Measurements from ENCODE around the gene TMEM232.
"Not testable (repeated sequence)": the region's sequence is repeated elsewhere in the genome, so short reads cannot be mapped to it uniquely, and the experiment has no call there.

Gene TMEM232

DNA sequence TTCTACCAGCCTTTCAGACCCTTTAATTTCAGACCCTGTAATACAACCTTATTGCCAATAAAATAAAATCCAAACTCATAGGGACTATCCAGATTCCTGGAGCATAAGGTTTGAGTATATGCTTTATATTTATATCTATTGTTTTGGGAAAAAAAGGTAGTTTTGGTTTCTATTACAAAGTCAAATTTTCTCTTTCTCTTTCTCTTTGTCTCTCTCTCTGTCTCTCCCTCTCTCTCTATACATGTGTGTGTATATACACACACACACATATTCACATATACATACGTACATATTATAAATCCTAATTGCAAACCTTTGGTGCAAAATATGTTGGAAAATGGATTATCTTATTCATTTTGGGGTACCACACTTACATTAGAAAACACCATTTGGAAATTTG lies 39.0 kb downstream of the TMEM232 start:
- no peaks in the 10 kb centered on the region for H3K27me3 ChIP-seq (ENCODE audit: control insufficient read depth, low read length)
- H3K9me3 ChIP-seq (ENCODE audit: control insufficient read depth, insufficient read depth, low read length) = no peaks in the 10 kb centered on the region
- H3K9me2 ChIP-seq (replicated peaks; ENCODE audit: control insufficient read depth, low read length) = no peaks in the 10 kb centered on the region
- TF ChIP-seq, protein P1, sequence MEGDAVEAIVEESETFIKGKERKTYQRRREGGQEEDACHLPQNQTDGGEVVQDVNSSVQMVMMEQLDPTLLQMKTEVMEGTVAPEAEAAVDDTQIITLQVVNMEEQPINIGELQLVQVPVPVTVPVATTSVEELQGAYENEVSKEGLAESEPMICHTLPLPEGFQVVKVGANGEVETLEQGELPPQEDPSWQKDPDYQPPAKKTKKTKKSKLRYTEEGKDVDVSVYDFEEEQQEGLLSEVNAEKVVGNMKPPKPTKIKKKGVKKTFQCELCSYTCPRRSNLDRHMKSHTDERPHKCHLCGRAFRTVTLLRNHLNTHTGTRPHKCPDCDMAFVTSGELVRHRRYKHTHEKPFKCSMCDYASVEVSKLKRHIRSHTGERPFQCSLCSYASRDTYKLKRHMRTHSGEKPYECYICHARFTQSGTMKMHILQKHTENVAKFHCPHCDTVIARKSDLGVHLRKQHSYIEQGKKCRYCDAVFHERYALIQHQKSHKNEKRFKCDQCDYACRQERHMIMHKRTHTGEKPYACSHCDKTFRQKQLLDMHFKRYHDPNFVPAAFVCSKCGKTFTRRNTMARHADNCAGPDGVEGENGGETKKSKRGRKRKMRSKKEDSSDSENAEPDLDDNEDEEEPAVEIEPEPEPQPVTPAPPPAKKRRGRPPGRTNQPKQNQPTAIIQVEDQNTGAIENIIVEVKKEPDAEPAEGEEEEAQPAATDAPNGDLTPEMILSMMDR (IDR thresholded peaks at IDR 0.05; ENCODE audit: low read depth, low read length, poor library complexity, severe bottlenecking) = no peak
- no peak for TF ChIP-seq EZH2phosphoT487 (IDR thresholded peaks at IDR 0.05; ENCODE audit: borderline replicate concordance, low read length)
- H3K79me2 ChIP-seq (ENCODE audit: control insufficient read depth, low read length) = no peaks in the 10 kb centered on the region
- no peak overlapping the region for H3K4me2 ChIP-seq (ENCODE audit: low read length)
- no peaks in the 10 kb centered on the region for H3K36me3 ChIP-seq (ENCODE audit: control insufficient read depth, low read length)
- H3K4me1 ChIP-seq (ENCODE audit: control insufficient read depth, low read length) = no peaks in the 10 kb centered on the region
- H3K27ac ChIP-seq (ENCODE audit: low read depth, low read length) = no peak overlapping the region
- no peak overlapping the region for H3K4me3 ChIP-seq (ENCODE audit: low read length)
- no peaks in the 10 kb centered on the region for H3F3A ChIP-seq (ENCODE audit: control insufficient read depth, insufficient read depth)
- no peaks in the 10 kb centered on the region for H4K20me1 ChIP-seq (ENCODE audit: control insufficient read depth, insufficient read depth, low read depth, low read length)

DNA sequence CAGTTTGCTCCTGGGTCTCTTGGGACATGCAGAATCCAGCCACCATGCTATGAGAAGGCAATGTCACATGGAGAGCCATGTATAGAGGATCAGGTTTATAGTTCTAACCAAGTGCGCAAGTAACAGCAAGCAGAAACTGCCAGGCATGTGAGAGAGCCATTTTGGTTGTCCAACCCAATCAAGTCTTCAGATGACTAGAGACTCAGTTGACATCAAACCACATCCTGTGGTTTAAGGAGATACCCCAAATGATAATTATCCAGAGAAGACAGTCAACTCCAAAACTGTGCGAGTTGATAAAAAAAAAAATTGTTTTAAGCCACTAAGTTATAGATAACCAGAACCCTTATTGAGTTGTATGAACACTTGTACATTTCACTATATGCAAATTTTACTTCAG lies 40.2 kb downstream of the TMEM232 start:
- no peak overlapping the region for H3K4me3 ChIP-seq (ENCODE audit: low read length)
- no peaks in the 10 kb centered on the region for H3K36me3 ChIP-seq (ENCODE audit: control insufficient read depth, low read length)
- no peaks in the 10 kb centered on the region for H3K79me2 ChIP-seq (ENCODE audit: control insufficient read depth, low read length)
- no peak overlapping the region for H3K27ac ChIP-seq (ENCODE audit: low read depth, low read length)
- H3K4me2 ChIP-seq (ENCODE audit: low read length) = no peak overlapping the region
- no peaks in the 10 kb centered on the region for H3K27me3 ChIP-seq (ENCODE audit: control insufficient read depth, low read length)
- no peaks in the 10 kb centered on the region for H3K9me2 ChIP-seq (replicated peaks; ENCODE audit: control insufficient read depth, low read length)
- H4K20me1 ChIP-seq (ENCODE audit: control insufficient read depth, insufficient read depth, low read depth, low read length) = no peaks in the 10 kb centered on the region
- no peaks in the 10 kb centered on the region for H3K4me1 ChIP-seq (ENCODE audit: control insufficient read depth, low read length)
- no peaks in the 10 kb centered on the region for H3F3A ChIP-seq (ENCODE audit: control insufficient read depth, insufficient read depth)
- H3K9me3 ChIP-seq (ENCODE audit: control insufficient read depth, insufficient read depth, low read length) = no peaks in the 10 kb centered on the region
- TF ChIP-seq, protein P1 (IDR thresholded peaks at IDR 0.05; ENCODE audit: low read depth, low read length, poor library complexity, severe bottlenecking) = no peak
- TF ChIP-seq EZH2phosphoT487 (IDR thresholded peaks at IDR 0.05; ENCODE audit: borderline replicate concordance, low read length) = no peak

DNA sequence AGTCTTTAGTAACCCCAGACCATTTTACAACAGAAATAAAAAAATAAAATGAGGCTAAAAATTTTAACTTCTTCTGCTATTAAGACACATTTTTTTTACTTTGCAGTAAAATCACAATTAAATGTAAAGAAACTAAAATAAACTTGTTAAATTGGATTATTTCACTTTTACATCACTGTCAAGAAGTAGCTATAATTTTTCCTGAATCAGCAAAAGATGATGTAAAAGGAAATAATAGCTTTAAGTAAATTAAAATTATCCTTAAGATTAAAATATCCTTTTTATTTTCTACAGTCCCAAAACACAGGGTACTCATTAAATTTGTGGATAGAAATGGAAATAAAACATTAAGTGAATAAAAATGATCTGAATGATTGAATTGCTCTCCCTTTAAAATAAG lies 44.5 kb downstream of the TMEM232 start:
- Histone ChIP-seq H3K4me1 (ENCODE audit: control insufficient read depth, low read length) (no peaks in the 10 kb centered on the region), H3K9me3 (ENCODE audit: control insufficient read depth, insufficient read depth, low read length) (no peaks in the 10 kb centered on the region), H3K4me2 (ENCODE audit: low read length) (no peak overlapping the region), H4K20me1 (ENCODE audit: control insufficient read depth, insufficient read depth, low read depth, low read length) (no peaks in the 10 kb centered on the region), H3F3A (ENCODE audit: control insufficient read depth, insufficient read depth) (no peaks in the 10 kb centered on the region), H3K27ac (ENCODE audit: low read depth, low read length) (no peak overlapping the region), H3K79me2 (ENCODE audit: control insufficient read depth, low read length) (no peaks in the 10 kb centered on the region), H3K36me3 (ENCODE audit: control insufficient read depth, low read length) (no peaks in the 10 kb centered on the region), H3K27me3 (ENCODE audit: control insufficient read depth, low read length) (no peaks in the 10 kb centered on the region), H3K4me3 (ENCODE audit: low read length) (no peak overlapping the region), H3K9me2 (replicated peaks; ENCODE audit: control insufficient read depth, low read length) (no peaks in the 10 kb centered on the region)
- no peak for TF ChIP-seq EZH2phosphoT487 (IDR thresholded peaks at IDR 0.05; ENCODE audit: borderline replicate concordance, low read length)
- TF ChIP-seq, protein P1 (IDR thresholded peaks at IDR 0.05; ENCODE audit: low read depth, low read length, poor library complexity, severe bottlenecking) = no peak

GRCh38 chr5:110681109-110681508 lies 45.4 kb downstream of the TMEM232 start:
- Histone ChIP-seq H3K27ac (ENCODE audit: low read depth, low read length) (no peak overlapping the region), H3K4me2 (ENCODE audit: low read length) (no peak overlapping the region), H3K79me2 (ENCODE audit: control insufficient read depth, low read length) (no peaks in the 10 kb centered on the region), H3F3A (ENCODE audit: control insufficient read depth, insufficient read depth) (no peaks in the 10 kb centered on the region), H4K20me1 (ENCODE audit: control insufficient read depth, insufficient read depth, low read depth, low read length) (no peaks in the 10 kb centered on the region), H3K4me3 (ENCODE audit: low read length) (no peak overlapping the region), H3K9me2 (replicated peaks; ENCODE audit: control insufficient read depth, low read length) (no peaks in the 10 kb centered on the region), H3K9me3 (ENCODE audit: control insufficient read depth, insufficient read depth, low read length) (no peaks in the 10 kb centered on the region), H3K36me3 (ENCODE audit: control insufficient read depth, low read length) (no peaks in the 10 kb centered on the region), H3K4me1 (ENCODE audit: control insufficient read depth, low read length) (no peaks in the 10 kb centered on the region), H3K27me3 (ENCODE audit: control insufficient read depth, low read length) (no peaks in the 10 kb centered on the region)
- TF ChIP-seq, protein P1 (IDR thresholded peaks at IDR 0.05; ENCODE audit: low read depth, low read length, poor library complexity, severe bottlenecking) = no peak
- no peak for TF ChIP-seq EZH2phosphoT487 (IDR thresholded peaks at IDR 0.05; ENCODE audit: borderline replicate concordance, low read length)

DNA sequence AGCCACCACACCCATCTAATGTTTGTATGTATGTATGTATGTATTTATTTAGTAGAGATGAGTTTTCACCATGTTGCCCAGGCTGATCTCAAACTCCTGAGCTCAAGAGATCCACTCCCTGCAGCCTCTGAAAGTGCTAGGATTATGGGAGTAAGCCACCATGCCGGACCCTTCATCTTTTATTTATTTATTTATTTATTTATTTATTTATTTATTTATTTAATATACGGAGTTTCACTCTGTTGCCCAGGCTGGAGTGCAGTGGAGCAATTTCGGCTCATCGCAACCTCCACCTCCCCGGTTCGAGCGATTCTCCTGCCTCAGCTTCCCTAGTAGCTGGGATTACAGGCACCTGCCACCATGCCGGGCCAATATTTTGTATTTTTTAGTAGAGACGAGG lies 49.9 kb downstream of the TMEM232 start:
- not testable (repeated sequence) for H3K4me2 ChIP-seq (ENCODE audit: low read length); H3K27ac ChIP-seq (ENCODE audit: low read depth, low read length); H3K4me1 ChIP-seq (ENCODE audit: control insufficient read depth, low read length); H4K20me1 ChIP-seq (ENCODE audit: control insufficient read depth, insufficient read depth, low read depth, low read length); H3K9me2 ChIP-seq (replicated peaks; ENCODE audit: control insufficient read depth, low read length); H3K36me3 ChIP-seq (ENCODE audit: control insufficient read depth, low read length); H3K79me2 ChIP-seq (ENCODE audit: control insufficient read depth, low read length); H3F3A ChIP-seq (ENCODE audit: control insufficient read depth, insufficient read depth); H3K27me3 ChIP-seq (ENCODE audit: control insufficient read depth, low read length); H3K9me3 ChIP-seq (ENCODE audit: control insufficient read depth, insufficient read depth, low read length); H3K4me3 ChIP-seq (ENCODE audit: low read length)
